Measurements from ENCODE around the gene IGF2R. TPM values are rescaled to one million over a fixed set of nuclear protein-coding genes. Genes with fewer than 3 reads are reported as not detected.

Gene IGF2R
- total RNA-seq, 1 experiment from 2014 or later = 9.6 TPM

GRCh38 chr6:160060920-160061447 lies 92.1 kb downstream of the IGF2R start:
- Histone ChIP-seq H3K4me2 (ENCODE audit: low read depth, low read length, poor library complexity, severe bottlenecking) (no peak overlapping the region), H3K27me3 (ENCODE audit: low read length) (no peaks in the 10 kb centered on the region), H3K9me3 (ENCODE audit: low read length) (no peaks in the 10 kb centered on the region), H3K4me3 (ENCODE audit: low read length) (no peak overlapping the region), H3K27ac (ENCODE audit: low read length) (no peak overlapping the region), H3K4me1 (ENCODE audit: low read length) (no peaks in the 10 kb centered on the region), H4K20me1 (ENCODE audit: insufficient read depth, low read depth, low read length) (no peaks in the 10 kb centered on the region), H3K79me2 (ENCODE audit: low read length) (no peaks in the 10 kb centered on the region), H2AFZ (ENCODE audit: low read length) (no peak overlapping the region), H3K9me2 (replicated peaks; ENCODE audit: insufficient read depth, low read length) (no peaks in the 10 kb centered on the region), H3K36me3 (ENCODE audit: insufficient read depth, low read length) (no peaks in the 10 kb centered on the region), H3K9ac (ENCODE audit: low read length) (no peak overlapping the region)
- no peak for DNase-seq

- Histone ChIP-seq H4K20me1 (ENCODE audit: insufficient read depth, low read depth, low read length) (no peaks in the 10 kb centered on the region), H3K9ac (ENCODE audit: low read length) (no peak overlapping the region), H3K79me2 (ENCODE audit: low read length) (no peaks in the 10 kb centered on the region), H3K27me3 (ENCODE audit: low read length) (no peaks in the 10 kb centered on the region), H3K27ac (ENCODE audit: low read length) (no peak overlapping the region), H3K4me3 (ENCODE audit: low read length) (no peak overlapping the region), H3K4me1 (ENCODE audit: low read length) (peaks cover 3% of the 10 kb centered on the region), H3K36me3 (ENCODE audit: insufficient read depth, low read length) (no peaks in the 10 kb centered on the region), H3K4me2 (ENCODE audit: low read depth, low read length, poor library complexity, severe bottlenecking) (no peak overlapping the region), H3K9me2 (replicated peaks; ENCODE audit: insufficient read depth, low read length) (no peaks in the 10 kb centered on the region), H3K9me3 (ENCODE audit: low read length) (no peaks in the 10 kb centered on the region), H2AFZ (ENCODE audit: low read length) (no peak overlapping the region)
- DNase-seq = no peak
These were observed 95.0 kb downstream of the IGF2R start for GRCh38 chr6:160063771-160064413.

- H3K27me3 ChIP-seq (ENCODE audit: low read length) = no peaks in the 10 kb centered on the region
- H3K79me2 ChIP-seq (ENCODE audit: low read length) = no peaks in the 10 kb centered on the region
- H3K9ac ChIP-seq (ENCODE audit: low read length) = no peak overlapping the region
- H2AFZ ChIP-seq (ENCODE audit: low read length) = no peak overlapping the region
- no peak for DNase-seq
- no peaks in the 10 kb centered on the region for H4K20me1 ChIP-seq (ENCODE audit: insufficient read depth, low read depth, low read length)
- no peaks in the 10 kb centered on the region for H3K36me3 ChIP-seq (ENCODE audit: insufficient read depth, low read length)
- H3K9me2 ChIP-seq (replicated peaks; ENCODE audit: insufficient read depth, low read length) = no peaks in the 10 kb centered on the region
- H3K4me1 ChIP-seq (ENCODE audit: low read length) = peaks cover 12% of the 10 kb centered on the region
- no peaks in the 10 kb centered on the region for H3K9me3 ChIP-seq (ENCODE audit: low read length)
- H3K4me3 ChIP-seq (ENCODE audit: low read length) = no peak overlapping the region
- H3K4me2 ChIP-seq (ENCODE audit: low read depth, low read length, poor library complexity, severe bottlenecking) = no peak overlapping the region
- no peak overlapping the region for H3K27ac ChIP-seq (ENCODE audit: low read length)
These were observed 96.3 kb downstream of the IGF2R start for GRCh38 chr6:160065200-160065599.

GRCh38 chr6:160067564-160067963 lies 98.7 kb downstream of the IGF2R start:
- no peaks in the 10 kb centered on the region for H3K27me3 ChIP-seq (ENCODE audit: low read length)
- H3K36me3 ChIP-seq (ENCODE audit: insufficient read depth, low read length) = no peaks in the 10 kb centered on the region
- DNase-seq = no peak

GRCh38 chr6:160068346-160068745 lies 99.5 kb downstream of the IGF2R start:
- H3K9me3 ChIP-seq (ENCODE audit: low read length) = no peaks in the 10 kb centered on the region
- H3K79me2 ChIP-seq (ENCODE audit: low read length) = no peaks in the 10 kb centered on the region
- H3K9me2 ChIP-seq (replicated peaks; ENCODE audit: insufficient read depth, low read length) = no peaks in the 10 kb centered on the region
- H4K20me1 ChIP-seq (ENCODE audit: insufficient read depth, low read depth, low read length) = no peaks in the 10 kb centered on the region
- no peak overlapping the region for H3K27ac ChIP-seq (ENCODE audit: low read length)
- no peak overlapping the region for H3K4me3 ChIP-seq (ENCODE audit: low read length)
- H3K4me2 ChIP-seq (ENCODE audit: low read depth, low read length, poor library complexity, severe bottlenecking) = no peak overlapping the region
- no peak overlapping the region for H3K9ac ChIP-seq (ENCODE audit: low read length)
- DNase-seq = no peak
- H2AFZ ChIP-seq (ENCODE audit: low read length) = no peak overlapping the region
- H3K36me3 ChIP-seq (ENCODE audit: insufficient read depth, low read length) = no peaks in the 10 kb centered on the region
- no peaks in the 10 kb centered on the region for H3K27me3 ChIP-seq (ENCODE audit: low read length)
- peaks cover 12% of the 10 kb centered on the region for H3K4me1 ChIP-seq (ENCODE audit: low read length)

More at GRCh38 chr6:160067564-160067963, 98.7 kb downstream of the IGF2R start:
- Histone ChIP-seq H3K4me2 (ENCODE audit: low read depth, low read length, poor library complexity, severe bottlenecking) (no peak overlapping the region), H4K20me1 (ENCODE audit: insufficient read depth, low read depth, low read length) (no peaks in the 10 kb centered on the region), H3K79me2 (ENCODE audit: low read length) (no peaks in the 10 kb centered on the region), H3K4me3 (ENCODE audit: low read length) (no peak overlapping the region), H3K4me1 (ENCODE audit: low read length) (peaks cover 12% of the 10 kb centered on the region), H3K9me2 (replicated peaks; ENCODE audit: insufficient read depth, low read length) (no peaks in the 10 kb centered on the region), H2AFZ (ENCODE audit: low read length) (no peak overlapping the region), H3K27ac (ENCODE audit: low read length) (no peak overlapping the region), H3K9me3 (ENCODE audit: low read length) (no peaks in the 10 kb centered on the region), H3K9ac (ENCODE audit: low read length) (no peak overlapping the region)

GRCh38 chr6:160069050-160069454 lies 100.2 kb downstream of the IGF2R start:
- peaks cover 12% of the 10 kb centered on the region for H3K4me1 ChIP-seq (ENCODE audit: low read length)
- H3K79me2 ChIP-seq (ENCODE audit: low read length) = no peaks in the 10 kb centered on the region
- H3K27ac ChIP-seq (ENCODE audit: low read length) = no peak overlapping the region
- H3K4me2 ChIP-seq (ENCODE audit: low read depth, low read length, poor library complexity, severe bottlenecking) = peak overlapping the region; percentile 21
- no peak overlapping the region for H3K4me3 ChIP-seq (ENCODE audit: low read length)
- no peak overlapping the region for H3K9ac ChIP-seq (ENCODE audit: low read length)
- no peaks in the 10 kb centered on the region for H3K9me3 ChIP-seq (ENCODE audit: low read length)
- no peaks in the 10 kb centered on the region for H4K20me1 ChIP-seq (ENCODE audit: insufficient read depth, low read depth, low read length)
- DNase-seq = peak; percentile 71
- H2AFZ ChIP-seq (ENCODE audit: low read length) = no peak overlapping the region
- H3K9me2 ChIP-seq (replicated peaks; ENCODE audit: insufficient read depth, low read length) = no peaks in the 10 kb centered on the region
- no peaks in the 10 kb centered on the region for H3K27me3 ChIP-seq (ENCODE audit: low read length)
- no peaks in the 10 kb centered on the region for H3K36me3 ChIP-seq (ENCODE audit: insufficient read depth, low read length)

GRCh38 chr6:160069459-160069858 lies 100.6 kb downstream of the IGF2R start:
- Histone ChIP-seq H3K9ac (ENCODE audit: low read length) (no peak overlapping the region), H3K79me2 (ENCODE audit: low read length) (no peaks in the 10 kb centered on the region), H3K4me3 (ENCODE audit: low read length) (no peak overlapping the region), H4K20me1 (ENCODE audit: insufficient read depth, low read depth, low read length) (no peaks in the 10 kb centered on the region), H3K9me2 (replicated peaks; ENCODE audit: insufficient read depth, low read length) (no peaks in the 10 kb centered on the region), H3K9me3 (ENCODE audit: low read length) (no peaks in the 10 kb centered on the region), H2AFZ (ENCODE audit: low read length) (no peak overlapping the region), H3K36me3 (ENCODE audit: insufficient read depth, low read length) (no peaks in the 10 kb centered on the region), H3K4me1 (ENCODE audit: low read length) (peaks cover 12% of the 10 kb centered on the region), H3K27ac (ENCODE audit: low read length) (no peak overlapping the region), H3K4me2 (ENCODE audit: low read depth, low read length, poor library complexity, severe bottlenecking) (peak overlapping the region; percentile 21), H3K27me3 (ENCODE audit: low read length) (no peaks in the 10 kb centered on the region)
- DNase-seq = no peak

GRCh38 chr6:160070427-160070826 lies 101.5 kb downstream of the IGF2R start:
- Histone ChIP-seq H3K27me3 (ENCODE audit: low read length) (no peaks in the 10 kb centered on the region), H3K79me2 (ENCODE audit: low read length) (no peaks in the 10 kb centered on the region), H3K9ac (ENCODE audit: low read length) (no peak overlapping the region), H3K4me2 (ENCODE audit: low read depth, low read length, poor library complexity, severe bottlenecking) (no peak overlapping the region), H3K9me2 (replicated peaks; ENCODE audit: insufficient read depth, low read length) (no peaks in the 10 kb centered on the region), H4K20me1 (ENCODE audit: insufficient read depth, low read depth, low read length) (no peaks in the 10 kb centered on the region), H3K4me1 (ENCODE audit: low read length) (peaks cover 12% of the 10 kb centered on the region), H3K36me3 (ENCODE audit: insufficient read depth, low read length) (no peaks in the 10 kb centered on the region), H2AFZ (ENCODE audit: low read length) (no peak overlapping the region), H3K9me3 (ENCODE audit: low read length) (no peaks in the 10 kb centered on the region), H3K4me3 (ENCODE audit: low read length) (no peak overlapping the region), H3K27ac (ENCODE audit: low read length) (no peak overlapping the region)
- DNase-seq = no peak

Measured in Karpas-422 (cell line).